ENCODE results near the gene KRT20.

GRCh38 chr17:40857535-40857934, 27.5 kb downstream of the KRT20 start:
- TF ChIP-seq CTCF (IDR thresholded peaks at IDR 0.05) (no peak), POLR2A (IDR thresholded peaks at IDR 0.05) (no peak)
